HG03045 (cell line): ENCODE data around the gene ARHGEF39.
"Not testable (repeated sequence)": the region's sequence is repeated elsewhere in the genome, so short reads cannot be mapped to it uniquely, and the experiment has no call there.

ENCODE experiments used
- ATAC-seq: cut with Tn5 transposase; IDR thresholded peaks from one replicate; pipeline ENCODE4 v1.9.1; 2021; ENCODE audit warnings: mild to moderate bottlenecking, moderate library complexity; ENCODE audit not compliant: unreplicated experiment

Gene ARHGEF39

GRCh38 chr9:35628389-35628991 lies 36.5 kb downstream of the ARHGEF39 start:
- no peak for ATAC-seq

- ATAC-seq: no peak
Measured at GRCh38 chr9:35627575-35627974, 37.4 kb downstream of the ARHGEF39 start.

- no peak for ATAC-seq
Measured at GRCh38 chr9:35619800-35620158, 45.2 kb downstream of the ARHGEF39 start.

- no peak for ATAC-seq
Measured at GRCh38 chr9:35618854-35619799, 45.9 kb downstream of the ARHGEF39 start.

GRCh38 chr9:35618325-35618727 lies 46.7 kb downstream of the ARHGEF39 start, which contains the start of gene CD72:
Gene CD72, minus strand, starts transcription at chr9:35618413. Its CDS starts 110 bp downstream, at chr9:35618303.
- ATAC-seq: no peak

- ATAC-seq: no peak
Measured at GRCh38 chr9:35617548-35617947, 47.4 kb downstream of the ARHGEF39 start.

GRCh38 chr9:35616681-35617459 lies 48.1 kb downstream of the ARHGEF39 start:
- peak; percentile 53 for ATAC-seq

GRCh38 chr9:35615981-35616680 lies 48.9 kb downstream of the ARHGEF39 start:
- ATAC-seq: no peak

GRCh38 chr9:35612843-35613242 lies 52.2 kb downstream of the ARHGEF39 start:
- no peak for ATAC-seq

GRCh38 chr9:35612066-35612465 lies 52.9 kb downstream of the ARHGEF39 start:
- ATAC-seq: not testable (repeated sequence)

GRCh38 chr9:35611230-35611797 lies 53.7 kb downstream of the ARHGEF39 start:
- ATAC-seq: no peak

GRCh38 chr9:35609820-35610163 lies 55.2 kb downstream of the ARHGEF39 start:
- ATAC-seq: no peak
